ENCODE results near the gene OR2S2. TPM values are rescaled to one million over a fixed set of nuclear protein-coding genes. Genes with fewer than 3 reads are reported as not detected.

OR2S2 gene
- total RNA-seq, 2 experiments from 2014 or later, result not detected

GRCh38 chr9:35990155-35990554 lies 32.2 kb upstream of the OR2S2 start:
- no peak for DNase-seq
- no peaks in the 10 kb centered on the region for H3K9me3 Mint-ChIP-seq (ENCODE audit: insufficient read depth)
- CTCF ChIA-PET, result no interaction called here
- H3K4me1 Mint-ChIP-seq (ENCODE audit: low read depth), result no peaks in the 10 kb centered on the region
- H3K27ac Mint-ChIP-seq, result no peak overlapping the region
- H3K27me3 Mint-ChIP-seq (ENCODE audit: low read depth), result peaks cover 24% of the 10 kb centered on the region
- no peak for ATAC-seq
- H3K36me3 Mint-ChIP-seq (ENCODE audit: low read depth), result no peaks in the 10 kb centered on the region
- H3K4me3 Mint-ChIP-seq, result no peak overlapping the region
- POLR2A ChIA-PET, result no interaction called here

DNA sequence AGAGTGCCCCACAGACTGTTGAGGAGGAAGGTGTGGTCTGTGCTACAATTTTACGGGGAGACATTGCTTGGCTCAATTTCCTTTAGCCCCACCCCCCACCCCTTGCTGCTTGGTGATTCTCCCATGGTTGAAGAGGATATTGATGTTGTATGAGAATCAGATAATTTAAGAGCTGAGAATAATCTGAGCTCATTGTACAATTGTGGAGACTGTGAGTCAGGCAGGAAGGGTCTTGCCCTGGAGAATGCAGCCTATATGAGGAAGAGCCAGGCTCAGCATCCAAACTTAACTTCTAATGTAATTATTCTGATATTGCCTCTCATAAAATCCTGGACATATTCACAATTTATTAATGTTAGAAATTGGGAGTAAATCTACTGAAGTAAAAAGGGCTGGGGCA lies 26.1 kb upstream of the OR2S2 start:
- ATAC-seq (no peak), DNase-seq (no peak)
- Mint-ChIP-seq H3K27me3 (ENCODE audit: low read depth) (peaks cover 38% of the 10 kb centered on the region), H3K36me3 (ENCODE audit: low read depth) (no peaks in the 10 kb centered on the region), H3K4me3 (no peak overlapping the region), H3K9me3 (ENCODE audit: insufficient read depth) (no peaks in the 10 kb centered on the region), H3K27ac (no peak overlapping the region), H3K4me1 (ENCODE audit: low read depth) (peaks cover 4% of the 10 kb centered on the region)
- ChIA-PET CTCF (interaction anchor here (2.0 kb wide), 1 partner anchor 29 kb away, joined by 7 read pairs; no protein-coding TSS in a partner anchor), POLR2A (no interaction called here)

DNA sequence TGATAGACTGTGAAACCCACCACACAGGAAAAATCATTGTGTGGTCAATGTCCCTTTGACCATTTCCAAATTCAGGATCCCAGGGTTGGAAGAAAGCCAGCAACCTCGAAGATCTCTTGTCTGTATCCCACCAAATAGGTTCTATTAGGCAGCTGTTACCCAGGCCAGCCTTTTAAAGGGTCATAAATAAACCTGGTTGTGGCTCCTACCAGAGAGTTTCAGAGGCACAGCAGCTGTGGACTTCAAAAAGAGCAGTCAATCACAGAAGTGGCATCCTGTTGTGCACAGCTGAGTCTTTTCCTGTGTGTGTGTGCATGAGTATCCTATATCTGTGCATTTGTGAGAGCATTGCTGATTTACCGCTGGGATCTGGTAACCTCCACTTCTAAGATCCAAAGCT lies 23.7 kb upstream of the OR2S2 start:
- Mint-ChIP-seq H3K9me3 (ENCODE audit: insufficient read depth) (no peaks in the 10 kb centered on the region), H3K4me1 (ENCODE audit: low read depth) (peaks cover 4% of the 10 kb centered on the region), H3K27me3 (ENCODE audit: low read depth) (peaks cover 45% of the 10 kb centered on the region), H3K36me3 (ENCODE audit: low read depth) (no peaks in the 10 kb centered on the region), H3K4me3 (no peak overlapping the region), H3K27ac (no peak overlapping the region)
- CTCF ChIA-PET, result interaction anchor here (1.5 to 1.6 kb wide), 2 partner anchors 27 to 42 kb away, joined by 4 to 5 read pairs; no protein-coding TSS in a partner anchor
- DNase-seq (no peak), ATAC-seq (no peak)
- POLR2A ChIA-PET, result interaction anchor here (0.6 kb wide), 1 partner anchor 1393 kb away, joined by 3 read pairs; no protein-coding TSS in a partner anchor

DNA sequence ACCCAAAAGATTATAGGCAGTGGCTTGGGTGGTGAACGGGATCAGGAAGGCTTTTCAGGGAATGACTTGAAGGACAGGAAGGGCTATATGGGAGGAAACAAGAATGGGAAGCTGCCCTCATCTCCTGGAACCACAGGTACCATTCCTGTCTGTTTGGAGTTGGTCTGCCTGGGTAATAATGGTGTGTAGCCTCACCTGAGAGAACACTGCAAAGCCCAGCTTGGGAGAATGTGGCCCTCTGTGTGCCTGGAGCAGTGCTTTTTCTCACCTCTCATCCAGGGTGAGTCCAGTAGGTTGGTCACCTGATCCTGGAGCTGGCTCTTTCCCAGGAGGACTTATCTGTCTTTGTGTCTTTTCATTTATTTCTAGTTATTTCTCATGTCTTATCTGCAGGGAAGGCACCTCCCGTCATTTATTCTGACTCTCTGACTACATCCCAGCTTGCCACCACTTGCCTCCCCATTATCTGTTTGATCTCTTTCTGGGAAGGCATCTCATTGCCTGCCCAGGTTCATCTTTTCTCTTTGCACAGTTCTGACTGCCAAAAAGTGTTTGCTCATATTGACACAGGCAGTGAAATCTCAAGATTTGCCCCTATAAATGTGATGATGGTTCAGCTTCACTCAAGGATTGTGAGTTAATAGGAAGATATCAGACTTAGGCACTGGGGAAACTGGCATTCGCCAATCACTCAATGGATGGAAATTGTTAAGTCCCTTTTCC lies 22.5 kb upstream of the OR2S2 start:
- Mint-ChIP-seq H3K4me1 (ENCODE audit: low read depth) (peaks cover 4% of the 10 kb centered on the region), H3K27me3 (ENCODE audit: low read depth) (peaks cover 50% of the 10 kb centered on the region), H3K4me3 (no peak overlapping the region), H3K9me3 (ENCODE audit: insufficient read depth) (peaks cover 2% of the 10 kb centered on the region), H3K27ac (no peak overlapping the region), H3K36me3 (ENCODE audit: low read depth) (no peaks in the 10 kb centered on the region)
- no peak for ATAC-seq
- CTCF ChIA-PET, result no interaction called here
- no peak for DNase-seq
- POLR2A ChIA-PET, result no interaction called here

DNA sequence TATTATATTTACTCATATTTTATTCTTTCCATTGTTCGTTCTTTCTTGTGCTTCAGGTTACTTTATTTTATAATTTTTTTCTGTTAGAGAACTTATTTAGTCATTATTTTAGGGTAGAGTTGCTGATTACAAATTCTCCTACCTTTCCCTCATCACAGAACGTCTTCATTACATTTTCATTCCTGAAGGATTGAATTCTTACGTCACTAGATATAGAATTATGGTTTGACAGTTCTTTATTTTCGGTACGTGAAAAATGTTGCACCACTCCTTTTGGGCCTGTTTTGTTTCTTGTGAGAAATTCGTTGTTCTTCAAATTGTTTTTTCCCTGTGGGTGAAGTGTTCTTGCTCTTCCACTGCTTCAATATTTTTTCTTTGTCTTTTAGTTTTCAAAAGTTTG lies 20.8 kb upstream of the OR2S2 start:
- H3K27ac Mint-ChIP-seq, result no peak overlapping the region
- H3K4me3 Mint-ChIP-seq, result no peak overlapping the region
- H3K36me3 Mint-ChIP-seq (ENCODE audit: low read depth), result no peaks in the 10 kb centered on the region
- ATAC-seq (no peak), DNase-seq (no peak)
- peaks cover 12% of the 10 kb centered on the region for H3K9me3 Mint-ChIP-seq (ENCODE audit: insufficient read depth)
- ChIA-PET POLR2A (no interaction called here), CTCF (no interaction called here)
- peaks cover 4% of the 10 kb centered on the region for H3K4me1 Mint-ChIP-seq (ENCODE audit: low read depth)
- H3K27me3 Mint-ChIP-seq (ENCODE audit: low read depth), result peaks cover 57% of the 10 kb centered on the region

GRCh38 chr9:35976726-35977125 lies 18.8 kb upstream of the OR2S2 start:
- H3K4me3 Mint-ChIP-seq, result no peak overlapping the region
- H3K36me3 Mint-ChIP-seq (ENCODE audit: low read depth), result no peaks in the 10 kb centered on the region
- no peak for DNase-seq
- ATAC-seq, result no peak
- H3K9me3 Mint-ChIP-seq (ENCODE audit: insufficient read depth), result peaks cover 12% of the 10 kb centered on the region
- POLR2A ChIA-PET, result interaction anchor here (0.6 kb wide), 1 partner anchor 134 kb away, joined by 3 read pairs; no protein-coding TSS in a partner anchor
- H3K4me1 Mint-ChIP-seq (ENCODE audit: low read depth), result peaks cover 9% of the 10 kb centered on the region
- H3K27me3 Mint-ChIP-seq (ENCODE audit: low read depth), result peaks cover 67% of the 10 kb centered on the region
- CTCF ChIA-PET, result interaction anchor here (0.9 to 2.1 kb wide), 3 partner anchors 22 to 32 kb away, joined by 3 to 6 read pairs (median 4); no protein-coding TSS in a partner anchor
- H3K27ac Mint-ChIP-seq, result no peak overlapping the region

GRCh38 chr9:35974800-35975199 lies 16.8 kb upstream of the OR2S2 start:
- DNase-seq (no peak), ATAC-seq (no peak)
- POLR2A ChIA-PET, result no interaction called here
- peaks cover 9% of the 10 kb centered on the region for H3K4me1 Mint-ChIP-seq (ENCODE audit: low read depth)
- CTCF ChIA-PET, result interaction anchor here (1.5 kb wide), 1 partner anchor 49 kb away, joined by 3 read pairs; no protein-coding TSS in a partner anchor
- H3K9me3 Mint-ChIP-seq (ENCODE audit: insufficient read depth), result peaks cover 12% of the 10 kb centered on the region
- no peak overlapping the region for H3K27ac Mint-ChIP-seq
- H3K4me3 Mint-ChIP-seq, result no peak overlapping the region
- no peaks in the 10 kb centered on the region for H3K36me3 Mint-ChIP-seq (ENCODE audit: low read depth)
- peaks cover 65% of the 10 kb centered on the region for H3K27me3 Mint-ChIP-seq (ENCODE audit: low read depth)

DNA sequence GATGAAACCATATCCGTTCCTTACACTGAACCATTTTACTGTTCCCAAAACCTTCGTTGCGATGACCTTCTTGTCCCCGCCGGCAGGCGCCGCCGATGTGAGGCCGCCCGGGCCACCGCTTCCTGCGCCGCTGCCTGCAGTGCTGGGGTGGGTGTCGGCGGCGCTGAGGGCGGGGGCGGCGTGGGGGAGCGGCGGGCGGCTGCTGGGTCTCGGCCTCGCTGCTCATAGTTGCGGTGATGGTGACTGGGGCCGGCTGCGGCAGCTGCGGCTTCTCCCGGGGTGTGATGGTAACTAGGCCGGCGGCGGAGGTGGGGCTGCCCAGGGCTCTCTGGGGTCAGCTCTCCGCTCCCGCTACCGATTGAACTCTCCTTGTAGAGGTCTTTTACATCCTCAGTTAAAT lies 14.1 kb upstream of the OR2S2 start:
- Mint-ChIP-seq H3K27ac (no peak overlapping the region), H3K4me3 (no peak overlapping the region), H3K36me3 (ENCODE audit: low read depth) (no peaks in the 10 kb centered on the region), H3K4me1 (ENCODE audit: low read depth) (peaks cover 9% of the 10 kb centered on the region), H3K9me3 (ENCODE audit: insufficient read depth) (peaks cover 12% of the 10 kb centered on the region), H3K27me3 (ENCODE audit: low read depth) (peaks cover 71% of the 10 kb centered on the region)
- ChIA-PET POLR2A (no interaction called here), CTCF (no interaction called here)
- ATAC-seq (peak; percentile 74), DNase-seq (peak; percentile 45)

DNA sequence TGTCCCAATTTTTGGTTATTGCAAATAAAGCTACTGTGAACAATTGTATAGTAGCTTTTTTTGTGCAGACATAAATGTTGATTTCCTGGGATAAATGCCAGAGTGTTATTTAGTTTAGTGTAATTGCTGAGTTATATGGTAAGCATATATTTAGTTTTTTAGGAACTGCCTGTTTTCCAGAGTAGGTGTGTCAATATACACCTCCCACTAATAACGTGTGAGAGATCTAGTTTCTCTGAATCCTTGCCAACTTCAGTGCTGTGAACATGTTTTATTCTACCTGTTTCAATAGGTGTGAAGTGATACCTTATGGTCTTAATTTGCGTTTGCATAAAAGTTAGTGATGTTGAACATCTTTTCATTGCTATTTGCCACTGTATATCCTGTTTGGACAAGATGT lies 9.1 kb upstream of the OR2S2 start:
- DNase-seq, result no peak
- no peak for ATAC-seq
- Mint-ChIP-seq H3K4me1 (ENCODE audit: low read depth) (peaks cover 4% of the 10 kb centered on the region), H3K27ac (no peak overlapping the region), H3K36me3 (ENCODE audit: low read depth) (no peaks in the 10 kb centered on the region), H3K27me3 (ENCODE audit: low read depth) (peaks cover 41% of the 10 kb centered on the region), H3K4me3 (no peak overlapping the region), H3K9me3 (ENCODE audit: insufficient read depth) (no peaks in the 10 kb centered on the region)
- ChIA-PET CTCF (no interaction called here), POLR2A (no interaction called here)

DNA sequence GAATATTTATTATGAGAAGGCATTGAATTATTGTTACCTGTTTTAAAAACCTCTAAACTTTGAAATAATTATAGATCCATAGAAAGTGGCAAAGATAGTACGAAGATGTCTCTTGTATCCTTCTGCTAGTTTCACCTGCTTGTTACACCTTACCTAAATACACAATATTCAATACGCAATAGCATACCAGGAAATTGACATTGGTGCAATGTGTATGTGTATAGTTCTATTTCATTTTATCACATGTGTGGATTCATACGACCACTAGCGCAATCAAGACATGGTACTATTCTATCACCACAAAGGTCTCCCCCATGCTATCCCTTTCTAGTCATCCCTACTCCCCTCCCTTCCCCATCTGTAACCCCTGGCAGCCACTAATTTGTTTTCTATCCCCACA lies 8.5 kb upstream of the OR2S2 start:
- Mint-ChIP-seq H3K4me3 (no peak overlapping the region), H3K4me1 (ENCODE audit: low read depth) (no peaks in the 10 kb centered on the region), H3K27me3 (ENCODE audit: low read depth) (peaks cover 36% of the 10 kb centered on the region), H3K9me3 (ENCODE audit: insufficient read depth) (no peaks in the 10 kb centered on the region), H3K36me3 (ENCODE audit: low read depth) (no peaks in the 10 kb centered on the region), H3K27ac (no peak overlapping the region)
- ATAC-seq (no peak), DNase-seq (no peak)
- CTCF ChIA-PET, result no interaction called here
- POLR2A ChIA-PET, result no interaction called here

GRCh38 chr9:35965011-35965410 lies 7.1 kb upstream of the OR2S2 start:
- H3K27me3 Mint-ChIP-seq (ENCODE audit: low read depth), result peaks cover 31% of the 10 kb centered on the region
- H3K36me3 Mint-ChIP-seq (ENCODE audit: low read depth), result no peaks in the 10 kb centered on the region
- no peak for DNase-seq
- ChIA-PET CTCF (interaction anchor here (0.6 to 1.4 kb wide), 4 partner anchors 20 to 236 kb away, joined by 3 to 4 read pairs (median 3); no protein-coding TSS in a partner anchor), POLR2A (no interaction called here)
- no peaks in the 10 kb centered on the region for H3K9me3 Mint-ChIP-seq (ENCODE audit: insufficient read depth)
- H3K27ac Mint-ChIP-seq, result no peak overlapping the region
- no peaks in the 10 kb centered on the region for H3K4me1 Mint-ChIP-seq (ENCODE audit: low read depth)
- ATAC-seq, result no peak
- H3K4me3 Mint-ChIP-seq, result no peak overlapping the region

- Mint-ChIP-seq H3K36me3 (ENCODE audit: low read depth) (no peaks in the 10 kb centered on the region), H3K27me3 (ENCODE audit: low read depth) (peaks cover 23% of the 10 kb centered on the region), H3K9me3 (ENCODE audit: insufficient read depth) (no peaks in the 10 kb centered on the region), H3K4me1 (ENCODE audit: low read depth) (no peaks in the 10 kb centered on the region), H3K4me3 (no peak overlapping the region), H3K27ac (no peak overlapping the region)
- ChIA-PET CTCF (interaction anchor here (1.4 kb wide), 1 partner anchor 61 kb away, joined by 4 read pairs; no protein-coding TSS in a partner anchor), POLR2A (no interaction called here)
- DNase-seq (no peak), ATAC-seq (no peak)
These were observed 4.4 kb upstream of the OR2S2 start for GRCh38 chr9:35962126-35962906.
